Head of caudate nucleus (tissue), 42 donors: ENCODE measurements around the gene CDH13.

Source experiments
- DNase-seq, 42 donors: peaks; one replicate each; pipeline versions ENCODE4 v3.0.0 to v3.0.0-alpha.2; 2020 to 2021; ENCODE audit warnings: mixed read lengths in 7 of 42
- intact Hi-C: fragments of 100-400 bp; cut with DNase I; formaldehyde crosslinking; loops from one replicate; pipeline ENCODE4 v1.15.0; 2022

The CDH13 gene

DNA sequence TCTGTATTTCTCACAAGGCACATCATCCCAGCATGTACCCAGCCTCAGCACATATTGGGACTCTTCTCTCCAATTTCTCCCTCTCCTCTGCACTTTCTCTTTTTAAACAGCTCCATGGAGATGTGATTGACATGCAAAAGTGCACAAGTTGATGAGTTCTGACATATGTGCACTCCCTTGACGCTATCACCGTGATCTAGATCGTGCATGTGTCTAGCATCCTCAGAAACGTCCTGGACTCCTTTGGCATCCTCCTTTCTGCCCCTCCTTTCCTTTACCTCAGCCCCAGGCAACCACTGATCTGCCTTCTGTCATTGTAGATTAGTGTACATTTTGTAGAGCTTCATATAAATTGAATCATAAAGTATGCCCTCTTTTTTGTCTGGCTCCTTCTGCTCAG is 1073.0 kb downstream of the CDH13 start:
- intact Hi-C loops = no loop called here
- no peak for DNase-seq

DNA sequence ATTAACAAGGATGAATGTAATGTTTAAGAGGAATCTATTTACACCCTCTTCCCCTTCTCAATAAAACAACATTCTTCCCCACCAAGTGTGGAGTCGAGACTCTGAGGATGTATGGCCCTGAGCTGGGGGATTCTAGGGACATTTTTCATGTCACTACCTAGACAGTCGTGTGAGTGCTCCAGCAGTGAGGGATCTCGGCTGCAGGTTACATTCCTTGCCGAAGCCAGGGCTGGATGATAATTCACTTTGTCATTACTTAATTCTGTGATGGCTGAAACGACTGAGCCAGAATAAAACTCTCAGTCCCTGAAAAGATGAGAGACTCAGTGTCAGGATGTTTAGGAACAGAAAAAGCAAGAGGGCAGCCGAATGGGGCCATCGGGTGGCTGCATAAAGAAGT is 1074.1 kb downstream of the CDH13 start:
- intact Hi-C loops = no loop called here
- peak in 1 of 42 donors; percentile 1 for DNase-seq

GRCh38 chr16:83701494-83701893 is 1074.7 kb downstream of the CDH13 start:
- intact Hi-C loops = no loop called here
- peak in 9 of 42 donors; percentile 5 to 39 (median 17) for DNase-seq

DNA sequence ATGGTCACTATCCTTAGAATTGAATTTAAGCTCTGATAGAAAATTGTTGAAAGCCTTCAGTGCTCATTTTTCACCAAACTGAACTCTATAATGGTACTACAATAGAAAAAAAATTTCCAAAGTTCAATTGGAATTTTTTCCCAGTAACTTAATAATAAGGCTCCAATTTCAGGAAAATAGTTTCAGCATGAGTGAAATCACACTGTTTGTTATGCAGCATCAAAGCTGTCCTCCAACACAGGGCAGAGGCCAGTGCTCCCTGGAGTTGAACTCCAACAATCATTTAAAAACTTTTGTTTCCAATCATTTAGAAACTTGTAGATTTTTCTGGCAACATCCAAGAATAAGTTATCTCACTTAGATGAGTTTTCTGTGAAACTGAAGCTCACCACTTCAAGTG is 1077.9 kb downstream of the CDH13 start:
- DNase-seq = no peak

DNA sequence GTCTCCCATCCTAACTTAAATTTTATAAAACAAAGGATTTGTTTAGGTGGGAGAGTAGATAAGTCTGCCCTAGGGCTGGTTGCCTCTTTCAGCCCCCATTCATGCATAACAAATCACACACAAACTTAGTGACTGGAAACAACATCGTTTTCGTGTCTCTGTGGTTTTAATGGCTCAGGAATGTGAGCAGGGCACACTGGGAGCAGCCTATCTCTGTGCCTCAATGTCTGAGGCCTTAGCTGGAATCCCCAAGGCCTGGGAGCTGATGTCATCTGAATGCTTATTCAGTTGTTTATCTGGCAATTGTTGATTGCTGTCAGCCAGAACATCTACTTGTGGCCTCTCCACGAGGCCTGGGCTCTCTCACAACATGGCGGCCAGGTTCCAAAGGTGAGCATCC is 1079.1 kb downstream of the CDH13 start:
- DNase-seq = no peak
- intact Hi-C loops = no loop called here

More for the DNA sequence above, 1077.9 kb downstream of the CDH13 start:
- intact Hi-C loops = no loop called here

DNA sequence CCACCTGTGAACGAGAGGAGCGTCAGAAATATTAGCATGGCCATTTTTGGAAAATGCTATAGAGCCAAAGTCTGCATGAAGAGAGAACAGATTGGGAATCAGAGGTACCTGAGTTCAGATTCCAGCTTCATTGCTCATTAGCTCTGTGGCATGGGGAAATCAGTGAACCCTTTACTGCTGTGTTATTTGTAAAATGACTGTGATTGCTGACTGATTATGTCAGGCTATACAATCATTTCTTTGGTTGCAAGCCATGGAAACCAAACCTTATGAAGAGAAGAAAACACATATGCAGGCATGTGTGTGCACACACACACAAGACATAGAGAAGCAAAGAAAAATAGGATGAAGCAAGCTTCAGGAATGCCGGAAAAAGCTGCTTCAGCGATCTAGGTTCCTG is 1079.6 kb downstream of the CDH13 start:
- no peak for DNase-seq
- intact Hi-C loops = no loop called here

DNA sequence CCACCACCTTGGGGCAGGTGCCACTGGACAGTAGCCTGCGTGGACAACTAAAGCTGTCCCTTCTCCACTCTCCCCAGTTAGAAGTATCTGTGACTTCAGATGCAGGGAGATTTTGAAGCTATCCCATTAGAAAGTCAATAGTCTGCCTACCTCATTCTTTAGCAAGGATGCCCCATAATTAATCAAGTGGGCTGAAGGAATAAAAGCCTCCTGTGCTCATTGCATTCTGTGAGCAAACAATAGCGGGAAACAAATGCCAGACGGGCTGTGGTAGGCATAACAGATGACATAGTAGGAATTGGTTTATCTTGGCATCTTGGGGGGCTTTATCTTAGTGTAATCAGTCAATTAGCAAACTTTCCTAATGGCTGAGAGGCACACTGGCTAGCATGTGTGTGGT is 1084.3 kb downstream of the CDH13 start:
- DNase-seq = no peak
- intact Hi-C loops = no loop called here

DNA sequence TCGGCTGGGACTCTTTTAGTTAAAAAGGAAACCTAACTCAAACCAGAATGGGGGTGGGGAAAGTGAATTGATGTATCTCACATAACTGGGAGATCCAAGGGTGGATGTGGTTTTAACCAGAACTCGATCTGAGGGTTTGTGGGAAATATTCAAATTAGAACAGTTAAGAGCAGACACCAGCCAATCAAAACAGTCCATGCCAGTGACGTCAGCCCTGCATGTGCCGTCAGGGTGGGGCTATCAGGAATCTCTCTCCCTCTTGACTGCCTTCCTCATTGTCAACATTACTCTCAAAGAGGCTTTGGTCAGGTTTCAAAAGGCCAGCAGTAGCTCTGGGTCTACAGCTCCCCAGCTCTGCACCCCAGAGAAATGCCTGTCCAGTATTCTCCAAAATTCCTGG is 1086.8 kb downstream of the CDH13 start:
- DNase-seq = no peak
- intact Hi-C loops = no loop called here

GRCh38 chr16:83714286-83714685 is 1087.5 kb downstream of the CDH13 start:
- intact Hi-C loops = no loop called here

GRCh38 chr16:83715217-83715920 is 1088.6 kb downstream of the CDH13 start:
- intact Hi-C loops = no loop called here
- DNase-seq = no peak

More at GRCh38 chr16:83714286-83714685, 1087.5 kb downstream of the CDH13 start:
- no peak for DNase-seq

DNA sequence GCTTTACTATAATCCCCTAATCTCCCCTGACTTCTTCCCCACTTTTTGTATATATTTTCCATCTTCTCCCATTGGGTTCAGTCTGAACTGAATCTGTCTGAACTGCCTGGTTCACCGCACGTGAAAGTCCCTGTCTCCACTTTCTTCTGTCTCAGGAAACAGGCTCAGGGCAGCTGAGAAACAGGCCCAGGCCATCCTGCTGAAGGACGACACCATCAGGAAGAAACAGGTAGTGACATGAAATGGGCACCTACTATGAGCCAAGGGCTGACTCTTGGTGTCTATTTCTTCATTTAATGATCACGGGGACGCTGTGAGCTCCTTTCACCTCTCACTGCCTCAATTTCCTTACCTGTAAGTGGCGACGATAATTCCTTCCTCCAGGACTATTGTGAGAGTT is 1090.5 kb downstream of the CDH13 start:
- intact Hi-C loops = no loop called here
- no peak for DNase-seq

DNA sequence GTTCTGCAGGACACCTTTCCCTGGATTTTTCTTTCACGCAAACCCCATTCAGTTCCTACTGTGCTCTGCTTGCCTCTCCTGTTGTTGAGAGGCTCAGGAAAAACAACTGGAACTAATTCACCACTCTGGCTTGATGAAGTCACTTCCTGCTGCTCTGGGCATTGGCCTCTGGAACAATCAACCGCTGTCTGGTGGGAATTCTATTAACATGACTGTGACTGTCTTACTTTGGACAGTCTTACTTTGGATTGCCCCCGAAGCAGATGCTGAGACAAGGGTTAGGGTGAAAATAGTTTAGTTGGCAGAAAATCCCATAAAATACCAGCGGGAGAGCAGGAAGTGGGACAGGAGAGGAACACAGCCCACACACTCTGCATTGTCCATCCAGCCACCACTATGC is 1091.0 kb downstream of the CDH13 start:
- peak in 28 of 42 donors; percentile 10 to 83 (median 44) for DNase-seq
- intact Hi-C loops = no loop called here

- intact Hi-C loops = no loop called here
- no peak for DNase-seq
These were observed 1093.4 kb downstream of the CDH13 start for GRCh38 chr16:83720213-83720612.

DNA sequence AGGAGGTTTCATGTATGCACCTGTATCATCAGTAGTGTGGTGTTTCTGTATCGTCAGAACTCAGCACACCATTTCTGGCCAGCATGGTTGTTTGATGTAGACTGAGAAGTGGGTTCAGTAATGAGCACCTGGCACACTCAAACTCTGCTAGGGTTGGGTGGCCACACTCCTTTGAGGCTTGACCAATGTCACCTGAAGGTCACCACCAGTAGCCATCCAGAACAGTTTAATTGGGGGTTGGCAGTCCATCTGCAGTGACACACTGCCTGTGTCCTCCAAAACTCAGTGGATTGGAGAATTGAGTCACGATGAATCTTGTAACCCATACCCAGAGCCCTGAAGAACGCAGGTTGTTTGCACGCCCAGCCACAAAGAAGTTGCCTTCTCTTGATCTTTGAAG is 1094.2 kb downstream of the CDH13 start:
- intact Hi-C loops = no loop called here
- no peak for DNase-seq

DNA sequence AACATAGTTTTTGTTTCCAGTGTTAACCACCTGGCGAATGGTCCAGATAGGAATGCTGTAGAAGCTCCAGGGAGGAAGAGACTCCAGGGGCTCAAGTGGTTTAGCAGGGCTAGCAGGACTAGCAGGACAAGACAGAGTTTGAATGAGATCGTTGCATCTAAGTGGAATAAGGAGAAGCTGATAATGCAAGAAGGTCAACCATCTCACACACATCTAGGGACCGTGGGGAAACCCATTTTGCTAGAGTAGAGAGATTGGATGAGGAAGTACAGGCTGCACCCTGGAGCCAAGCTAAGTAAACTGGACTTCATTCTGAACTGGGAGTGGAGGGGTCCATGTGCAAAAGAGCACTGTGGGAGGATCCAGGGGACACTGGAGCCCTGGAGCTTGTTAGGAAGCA is 1094.9 kb downstream of the CDH13 start:
- intact Hi-C loops = no loop called here
- no peak for DNase-seq

GRCh38 chr16:83722456-83723183 is 1095.9 kb downstream of the CDH13 start:
- intact Hi-C loops = no loop called here
- DNase-seq = no peak

- intact Hi-C loops = no loop called here
These were observed 1096.5 kb downstream of the CDH13 start for GRCh38 chr16:83723244-83723643.

GRCh38 chr16:83723901-83724300 is 1097.1 kb downstream of the CDH13 start:
- intact Hi-C loops = no loop called here
- no peak for DNase-seq

More at GRCh38 chr16:83723244-83723643, 1096.5 kb downstream of the CDH13 start:
- DNase-seq = no peak

DNA sequence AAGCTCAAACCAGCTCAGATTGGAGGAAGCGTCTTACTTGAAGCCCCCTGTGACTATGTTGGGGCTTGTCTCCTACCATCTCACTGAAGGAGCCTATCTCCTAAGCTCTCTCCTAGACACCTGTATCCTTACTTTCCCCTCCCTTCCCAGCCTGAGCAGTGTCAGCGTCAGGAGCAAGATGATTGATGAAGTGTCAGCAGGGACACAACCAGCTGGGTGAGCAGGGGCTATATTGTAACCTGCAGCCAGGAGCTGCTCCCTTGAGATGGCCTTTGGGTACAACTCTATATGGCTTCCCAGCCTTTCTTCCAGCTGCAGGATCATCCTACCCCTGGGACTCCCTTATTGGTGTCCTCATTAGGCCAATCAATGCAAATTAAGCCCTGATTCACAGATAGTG is 1097.8 kb downstream of the CDH13 start:
- no peak for DNase-seq
- intact Hi-C loops = no loop called here

DNA sequence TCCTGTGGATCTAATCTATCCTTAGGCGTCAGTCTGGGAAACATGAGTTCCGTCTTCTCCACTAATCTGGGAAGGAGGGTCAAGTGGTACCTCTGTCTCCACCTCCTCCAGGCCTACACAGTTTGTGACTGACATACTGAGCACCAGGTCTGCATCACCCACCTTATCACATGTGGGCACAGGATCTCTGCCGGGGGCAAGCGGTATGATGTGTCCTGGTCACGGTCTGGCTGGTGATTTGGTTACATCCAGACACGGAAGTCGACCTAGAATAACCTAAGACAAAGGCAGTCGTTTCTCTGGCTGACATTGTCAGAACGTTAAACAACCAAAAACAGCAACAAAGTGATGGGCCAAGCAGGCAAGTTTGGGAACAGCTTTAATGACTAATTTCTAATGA is 1098.5 kb downstream of the CDH13 start:
- intact Hi-C loops = no loop called here
- DNase-seq = no peak

DNA sequence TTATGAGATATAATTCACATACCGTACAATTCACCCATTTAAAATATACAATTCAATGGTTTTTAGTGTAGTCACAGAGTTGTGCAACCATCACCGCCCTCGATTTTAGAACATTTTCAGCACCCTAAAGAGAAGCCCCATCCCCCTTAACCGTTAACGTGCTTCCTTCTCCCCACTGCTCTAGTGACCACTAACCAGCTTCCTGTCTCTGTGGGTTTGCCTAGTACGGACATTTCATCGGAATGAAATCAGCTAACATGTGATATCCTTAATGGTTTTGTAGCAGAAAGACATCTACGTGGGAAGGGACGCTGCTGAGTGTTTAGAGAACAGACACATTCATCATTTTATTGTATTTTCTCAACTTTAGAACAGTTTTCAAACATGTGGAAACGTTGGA is 1100.2 kb downstream of the CDH13 start:
- DNase-seq = no peak
- intact Hi-C loops = no loop called here
